A549 (cell line): ENCODE data around the gene NFIX. TPM values are rescaled to one million over a fixed set of nuclear protein-coding genes. Genes with fewer than 3 reads are reported as not detected.

Experiments used
- ATAC-seq, 2 experiments: fragments of 200-7000 bp in 1 of 2; fragments of >200 bp in 1 of 2; cut with Nextera tagmentation in 1 of 2; cut with Tn5 transposase in 1 of 2; 3 replicates each; pipeline versions ENCODE4 v1.8.0 to v1.9.1; 2018 to 2020; ENCODE audit warnings: mild to moderate bottlenecking in 1 of 2, moderate library complexity in 1 of 2
- CTCF ChIA-PET: fragments of 300-600 bp; sonication (Branson Sonifier 250); formaldehyde crosslinking; extraction: SDS; loops from one replicate; lab custom pipeline; 2021; ENCODE audit warnings: antibody characterized with exemption, inconsistent platforms; lab: Yijun Ruan, JAX
- POLR2A ChIA-PET: fragments of 350-600 bp; formaldehyde crosslinking; extraction: SDS; loops from one replicate; lab custom pipeline; 2021; ENCODE audit warnings: antibody characterized with exemption, inconsistent platforms; lab: Yijun Ruan, JAX
- DNase-seq, 2 experiments: peaks; one replicate each; pipeline versions ENCODE4 v3.0.0 to v3.0.0-alpha.2; 2011 to 2016; ENCODE audit warnings: low read depth in 1 of 2, low spot score in 1 of 2
- FAIRE-seq: peaks from 2 replicates; lab custom pipeline; 2011; peaks lifted over from hg19 to GRCh38; lab: Jason Lieb, UNC
- H3K27ac ChIP-seq, 2 experiments: fragments of >200 bp; sonication (Bioruptor Twin); formaldehyde crosslinking; 3 replicates each; pipeline ENCODE4 v1.5.1; 2016 to 2017
- H3K4me1 ChIP-seq: fragments of >200 bp; sonication (Bioruptor Twin); formaldehyde crosslinking; 3 replicates; pipeline ENCODE4 v1.6.1; 2016
- H3K4me2 ChIP-seq: fragments of >200 bp; sonication (Bioruptor Twin); formaldehyde crosslinking; 3 replicates; pipeline ENCODE4 v1.6.1; 2016
- H3K4me3 ChIP-seq: fragments of >200 bp; sonication (Bioruptor Twin); formaldehyde crosslinking; 3 replicates; pipeline ENCODE4 v1.5.1; 2016
- H3K9me3 ChIP-seq: fragments of >200 bp; sonication (Bioruptor Twin); formaldehyde crosslinking; 3 replicates; pipeline ENCODE4 v1.6.1; 2016
- BCL3 ChIP-seq: fragments of >200 bp; sonication (Bioruptor Twin); formaldehyde crosslinking; IDR thresholded peaks from 3 replicates; pipeline ENCODE4 v1.6.1; 2016
- CBX2 ChIP-seq: fragments of 200-600 bp; sonication (generic); IDR thresholded peaks from 2 replicates; pipeline ENCODE4 v1.6.1; 2016; ENCODE audit warnings: low read depth, mild to moderate bottlenecking, borderline replicate concordance
- CHD4 ChIP-seq: fragments of 200-600 bp; sonication (generic); IDR thresholded peaks from 2 replicates; pipeline ENCODE4 v1.6.1; 2016; ENCODE audit warnings: antibody characterized with exemption, mild to moderate bottlenecking, borderline replicate concordance
- CTCF ChIP-seq: fragments of >200 bp; sonication (Bioruptor Twin); formaldehyde crosslinking; IDR thresholded peaks from 3 replicates; pipeline ENCODE4 v1.5.1; 2016
- ELK1 ChIP-seq: fragments of 150-350 bp; IDR thresholded peaks from 2 replicates; pipeline ENCODE4 v1.6.1; 2014; ENCODE audit warnings: low read depth, mild to moderate bottlenecking, low read length
- HMGXB4 ChIP-seq: fragments of 250-450 bp; sonication (Bioruptor Pico); IDR thresholded peaks from 2 replicates; pipeline ENCODE4 v1.5.0; 2021; ENCODE audit warnings: mild to moderate bottlenecking, moderate library complexity, borderline replicate concordance
- HOXB13 ChIP-seq: fragments of 250-450 bp; sonication (Bioruptor Pico); IDR thresholded peaks from 2 replicates; pipeline ENCODE4 v1.5.0; 2020; ENCODE audit warnings: low read depth, mild to moderate bottlenecking, moderate library complexity
- JUN ChIP-seq, 2 experiments: fragments of >200 bp; sonication (Bioruptor Twin); formaldehyde crosslinking; IDR thresholded peaks; 2 replicates in 1 of 2; 3 replicates in 1 of 2; pipeline ENCODE4 v1.6.1; 2016 to 2017
- KDM1A ChIP-seq: fragments of 200-600 bp; sonication (generic); IDR thresholded peaks from 2 replicates; pipeline ENCODE4 v1.6.1; 2016; ENCODE audit warnings: low read depth, mild to moderate bottlenecking
- KDM5A ChIP-seq: fragments of 200-600 bp; sonication (generic); IDR thresholded peaks from 2 replicates; pipeline ENCODE4 v1.6.1; 2016; ENCODE audit warnings: antibody characterized with exemption, mild to moderate bottlenecking
- MAX ChIP-seq: IDR thresholded peaks from 2 replicates; pipeline ENCODE4 v1.6.1; 2012
- NR3C1 ChIP-seq: fragments of >200 bp; sonication (Bioruptor Twin); formaldehyde crosslinking; IDR thresholded peaks from 3 replicates; pipeline ENCODE4 v1.6.1; 2017
- PBX3 ChIP-seq: IDR thresholded peaks from 2 replicates; pipeline ENCODE4 v1.6.1; 2012
- RAD21 ChIP-seq, 2 experiments: fragments of >200 bp in 1 of 2; sonication (Bioruptor Twin) in 1 of 2; formaldehyde crosslinking in 1 of 2; IDR thresholded peaks in 1 of 2; conservative IDR thresholded peaks in 1 of 2; 2 replicates in 1 of 2; 3 replicates in 1 of 2; pipeline ENCODE4 v1.6.1; 2012 to 2018; ENCODE audit warnings: inconsistent platforms in 1 of 2
- RFX5 ChIP-seq: fragments of 450-650 bp; IDR thresholded peaks from 2 replicates; pipeline ENCODE4 v1.7.1; 2014; ENCODE audit warnings: antibody characterized with exemption, mild to moderate bottlenecking, moderate library complexity
- SMC3 ChIP-seq: fragments of >200 bp; sonication (Bioruptor Twin); formaldehyde crosslinking; IDR thresholded peaks from 3 replicates; pipeline ENCODE4 v1.6.1; 2018; ENCODE audit warnings: inconsistent platforms
- TFCP2L1 ChIP-seq: fragments of 250-450 bp; sonication (Bioruptor Pico); IDR thresholded peaks from 2 replicates; pipeline ENCODE4 v1.5.0; 2021; ENCODE audit warnings: mild to moderate bottlenecking
- TP53 ChIP-seq: fragments of 250-450 bp; sonication (Bioruptor Pico); IDR thresholded peaks from 2 replicates; pipeline ENCODE4 v1.5.0; 2021; ENCODE audit warnings: mild to moderate bottlenecking, moderate library complexity
- USF2 ChIP-seq: fragments of 450-650 bp; IDR thresholded peaks from 2 replicates; pipeline ENCODE4 v1.6.1; 2014; ENCODE audit warnings: antibody characterized with exemption
- ZC3H11A ChIP-seq: fragments of 450-650 bp; IDR thresholded peaks from 2 replicates; pipeline ENCODE4 v1.6.1; 2014; ENCODE audit warnings: antibody characterized with exemption, mild to moderate bottlenecking
- ZNF302 ChIP-seq: fragments of 250-450 bp; sonication (Bioruptor Pico); IDR thresholded peaks from 2 replicates; pipeline ENCODE4 v1.9.0; 2021; ENCODE audit warnings: inconsistent platforms, mild to moderate bottlenecking, moderate library complexity
- WGBS: methylation state at CpG from one replicate; pipeline ENCODE4 v1.1.6; 2017; ENCODE audit errors: missing lambda C conversion rate; 5-methylcytosine and 5-hydroxymethylcytosine counted together
- polyA plus RNA-seq, 4 experiments: library from polyadenylated mRNA; depleted of rRNA in 3 of 4; stranded (reverse); fragments of >200 nt; fragmentation: RNase III in 1 of 4; extraction: RNeasy Plus Mini Kit Qiagen cat#74134 plus additional on column Dnase treatment in 1 of 4; gene quantifications; 2 replicates in 3 of 4; 3 replicates in 1 of 4; pipeline ENCODE4 v1.2.3, GENCODE V29; 2011 to 2017

Gene NFIX
- polyA plus RNA-seq, 2 of the 4 experiments (the other 2 are of a cell fraction), result 0.52 to 3.0 TPM

- TF ChIP-seq HMGXB4 (CRISPR knock-in tag), result no peak
- no peak for TF ChIP-seq TFCP2L1 (CRISPR knock-in tag)
- no peak for TF ChIP-seq RAD21 (conservative IDR thresholded peaks at IDR 0.05 in 1 of 2, IDR thresholded peaks at IDR 0.05 in 1 of 2)
- TF ChIP-seq NR3C1, result no peak
- TF ChIP-seq CBX2, result no peak
- TF ChIP-seq ZC3H11A, result no peak
- TF ChIP-seq BCL3, result no peak
Measured at GRCh38 chr19:13060233-13060963, 65.1 kb downstream of the NFIX start (continued).

GRCh38 chr19:13060964-13061927 lies 66.0 kb downstream of the NFIX start:
- WGBS, result 7% methylated on average over 5 of the region's 40 CpGs
- Histone ChIP-seq H3K4me2 (peak overlapping the region; percentile 99), H3K9me3 (no peaks in the 10 kb centered on the region), H3K4me3 (peak overlapping the region; percentile 53), H3K4me1 (peaks cover 11% of the 10 kb centered on the region; the same call in 2 of the 3 replicates), H3K27ac (peak overlapping the region; percentile 85 to 89)
- ATAC-seq, result peak; percentile 94 to 97
- CTCF ChIA-PET, result interaction anchor here (0.6 to 9.6 kb wide), 37 partner anchors 9 to 119 kb away, joined by 3 to 127 read pairs (median 7); partner anchors contain the start of gene TRMT1
- peak; percentile 23 for FAIRE-seq
- TF ChIP-seq PBX3 (no peak), ZNF302 (CRISPR knock-in tag) (no peak), HOXB13 (CRISPR knock-in tag) (no peak), JUN (IDR thresholded peaks at IDR 0.05) (0 out of 5 replicates have a peak, but pooled peaks of 1 of the 2 experiments have one; percentile 16), SMC3 (peak; percentile 79), MAX (peak; percentile 38; the same call in 1 of the 2 replicates), CTCF (peak; percentile 78), RAD21 (conservative IDR thresholded peaks at IDR 0.05 in 1 of 2, IDR thresholded peaks at IDR 0.05 in 1 of 2) (peak; percentile 77 to 82), USF2 (peak; percentile 62), TP53 (CRISPR knock-in tag) (no peak), CHD4 (no peak), RFX5 (no peak), KDM5A (no peak), TFCP2L1 (CRISPR knock-in tag) (no peak), ELK1 (no peak), KDM1A (no peak)
- peak; percentile 68 to 73 for DNase-seq
- POLR2A ChIA-PET, result interaction anchor here (0.7 to 1.5 kb wide), 5 partner anchors 8 to 83 kb away, joined by 3 to 10 read pairs (median 5); no protein-coding TSS in a partner anchor
